Measurements from ENCODE around the gene SH3GLB1. TPM values are rescaled to one million over a fixed set of nuclear protein-coding genes. Genes with fewer than 3 reads are reported as not detected.

The SH3GLB1 gene
- total RNA-seq, 1 donor, result 53.9 TPM

DNA sequence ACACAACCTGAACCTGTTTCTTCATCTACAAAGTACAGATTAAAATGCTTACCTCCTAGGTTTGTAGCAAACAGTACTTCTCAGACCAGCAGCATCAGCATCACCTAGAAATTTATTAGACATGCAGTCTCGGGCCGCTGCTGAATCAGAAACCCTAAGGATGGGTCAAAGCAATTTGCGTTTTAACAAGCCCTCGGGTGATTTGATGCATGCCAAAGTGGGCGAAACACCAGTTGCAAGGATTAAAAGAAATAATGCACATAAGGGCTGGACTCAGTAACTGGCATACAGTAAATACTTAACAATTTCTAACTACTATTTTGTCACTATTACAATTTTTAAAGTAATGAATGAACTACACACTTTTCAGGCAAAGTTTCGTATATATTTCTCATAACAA, 47.5 kb downstream of the SH3GLB1 start:
- Histone ChIP-seq H3K4me1 (ENCODE audit: insufficient read depth, low read length) (peaks cover 5% of the 10 kb centered on the region), H3K27ac (ENCODE audit: low read depth, low read length) (no peak overlapping the region), H4K20me1 (ENCODE audit: insufficient read depth, low read length) (peaks cover 11% of the 10 kb centered on the region), H3K9me3 (ENCODE audit: low read depth, low read length) (no peaks in the 10 kb centered on the region), H3K4me3 (ENCODE audit: insufficient read depth, low read length) (no peak overlapping the region), H3K36me3 (ENCODE audit: insufficient read depth, low read length) (no peaks in the 10 kb centered on the region), H3K4me2 (ENCODE audit: insufficient read depth, low read length) (no peak overlapping the region), H3K27me3 (ENCODE audit: insufficient read depth, low read length) (peaks cover 7% of the 10 kb centered on the region), H2AFZ (ENCODE audit: low read length) (no peak overlapping the region), H3K79me2 (ENCODE audit: insufficient read depth, low read length) (no peaks in the 10 kb centered on the region)
- TF ChIP-seq, protein P1, sequence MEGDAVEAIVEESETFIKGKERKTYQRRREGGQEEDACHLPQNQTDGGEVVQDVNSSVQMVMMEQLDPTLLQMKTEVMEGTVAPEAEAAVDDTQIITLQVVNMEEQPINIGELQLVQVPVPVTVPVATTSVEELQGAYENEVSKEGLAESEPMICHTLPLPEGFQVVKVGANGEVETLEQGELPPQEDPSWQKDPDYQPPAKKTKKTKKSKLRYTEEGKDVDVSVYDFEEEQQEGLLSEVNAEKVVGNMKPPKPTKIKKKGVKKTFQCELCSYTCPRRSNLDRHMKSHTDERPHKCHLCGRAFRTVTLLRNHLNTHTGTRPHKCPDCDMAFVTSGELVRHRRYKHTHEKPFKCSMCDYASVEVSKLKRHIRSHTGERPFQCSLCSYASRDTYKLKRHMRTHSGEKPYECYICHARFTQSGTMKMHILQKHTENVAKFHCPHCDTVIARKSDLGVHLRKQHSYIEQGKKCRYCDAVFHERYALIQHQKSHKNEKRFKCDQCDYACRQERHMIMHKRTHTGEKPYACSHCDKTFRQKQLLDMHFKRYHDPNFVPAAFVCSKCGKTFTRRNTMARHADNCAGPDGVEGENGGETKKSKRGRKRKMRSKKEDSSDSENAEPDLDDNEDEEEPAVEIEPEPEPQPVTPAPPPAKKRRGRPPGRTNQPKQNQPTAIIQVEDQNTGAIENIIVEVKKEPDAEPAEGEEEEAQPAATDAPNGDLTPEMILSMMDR (IDR thresholded peaks at IDR 0.05; ENCODE audit: extremely low read depth, low read depth, low read length), result no peak
- no peak for DNase-seq (ENCODE audit: insufficient read length, low spot score, missing footprints)

- Histone ChIP-seq H3K27ac (ENCODE audit: low read depth, low read length) (no peak overlapping the region), H2AFZ (ENCODE audit: low read length) (no peak overlapping the region), H3K4me2 (ENCODE audit: insufficient read depth, low read length) (no peak overlapping the region), H3K4me1 (ENCODE audit: insufficient read depth, low read length) (peaks cover 9% of the 10 kb centered on the region), H3K9me3 (ENCODE audit: low read depth, low read length) (no peaks in the 10 kb centered on the region), H4K20me1 (ENCODE audit: insufficient read depth, low read length) (peaks cover 5% of the 10 kb centered on the region), H3K27me3 (ENCODE audit: insufficient read depth, low read length) (peaks cover 7% of the 10 kb centered on the region), H3K79me2 (ENCODE audit: insufficient read depth, low read length) (no peaks in the 10 kb centered on the region), H3K4me3 (ENCODE audit: insufficient read depth, low read length) (no peak overlapping the region), H3K36me3 (ENCODE audit: insufficient read depth, low read length) (no peaks in the 10 kb centered on the region)
- TF ChIP-seq, protein P1 (IDR thresholded peaks at IDR 0.05; ENCODE audit: extremely low read depth, low read depth, low read length), result no peak
- DNase-seq (ENCODE audit: insufficient read length, low spot score, missing footprints), result no peak
Measured at GRCh38 chr1:86753700-86754099, 49.3 kb downstream of the SH3GLB1 start.

DNA sequence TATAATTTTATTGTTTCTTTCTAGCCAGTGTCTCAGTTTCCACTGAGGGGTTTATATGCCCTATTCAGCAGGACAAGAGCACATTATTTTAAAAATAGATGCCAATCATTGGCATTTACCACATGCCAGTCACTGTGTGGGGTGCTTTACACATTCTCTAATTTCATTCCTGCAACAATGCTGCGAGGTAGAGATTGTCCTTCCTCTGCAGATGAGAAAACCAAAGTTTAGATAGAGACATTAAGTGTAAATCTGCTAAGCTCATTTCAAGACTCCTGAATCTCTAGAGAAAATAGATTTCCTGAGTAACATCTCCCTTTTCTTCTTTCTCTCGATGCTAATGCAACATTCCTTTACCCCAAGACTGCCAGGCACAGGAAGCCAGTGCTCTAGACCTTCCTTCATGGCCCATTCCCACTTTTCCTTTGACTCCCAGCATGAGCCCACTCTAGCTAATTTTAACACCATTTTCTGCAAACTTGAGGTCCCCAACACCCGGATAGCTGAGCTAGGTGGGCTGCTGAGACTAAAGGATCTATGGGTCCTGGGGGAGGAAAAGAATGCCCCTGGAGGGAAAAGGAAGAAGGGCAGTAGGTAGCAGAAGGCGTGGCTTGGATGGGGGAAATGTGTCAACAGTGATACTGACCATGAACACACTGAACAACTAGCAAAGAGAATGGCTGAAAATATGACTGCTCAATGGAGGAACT, 50.0 kb downstream of the SH3GLB1 start:
- H3K36me3 ChIP-seq (ENCODE audit: insufficient read depth, low read length), result no peaks in the 10 kb centered on the region
- TF ChIP-seq, protein P1 (IDR thresholded peaks at IDR 0.05; ENCODE audit: extremely low read depth, low read depth, low read length), result no peak
- no peak for DNase-seq (ENCODE audit: insufficient read length, low spot score, missing footprints)
- no peaks in the 10 kb centered on the region for H3K9me3 ChIP-seq (ENCODE audit: low read depth, low read length)
- H3K4me3 ChIP-seq (ENCODE audit: insufficient read depth, low read length), result no peak overlapping the region
- peaks cover 7% of the 10 kb centered on the region for H3K27me3 ChIP-seq (ENCODE audit: insufficient read depth, low read length)
- no peak overlapping the region for H3K4me2 ChIP-seq (ENCODE audit: insufficient read depth, low read length)
- H4K20me1 ChIP-seq (ENCODE audit: insufficient read depth, low read length), result no peaks in the 10 kb centered on the region
- no peak overlapping the region for H3K27ac ChIP-seq (ENCODE audit: low read depth, low read length)
- H2AFZ ChIP-seq (ENCODE audit: low read length), result no peak overlapping the region
- no peaks in the 10 kb centered on the region for H3K79me2 ChIP-seq (ENCODE audit: insufficient read depth, low read length)
- H3K4me1 ChIP-seq (ENCODE audit: insufficient read depth, low read length), result peaks cover 9% of the 10 kb centered on the region

DNA sequence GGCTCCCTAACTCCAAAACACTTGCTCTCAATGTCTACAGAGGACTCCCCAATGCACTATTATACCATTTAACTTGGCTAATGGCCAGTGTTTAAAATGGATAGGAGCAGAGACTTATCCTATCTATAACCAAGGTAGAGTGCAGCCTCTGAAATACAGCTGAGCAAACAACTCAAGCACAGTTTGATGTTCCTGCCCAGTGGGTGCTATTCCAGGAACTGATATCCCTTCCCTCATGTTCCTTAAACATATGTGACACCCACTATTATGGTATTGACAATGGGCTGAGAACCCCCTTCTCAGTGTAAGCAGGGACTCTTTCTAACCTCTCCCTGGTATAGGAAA, 51.7 kb downstream of the SH3GLB1 start:
- Histone ChIP-seq H4K20me1 (ENCODE audit: insufficient read depth, low read length) (no peaks in the 10 kb centered on the region), H3K36me3 (ENCODE audit: insufficient read depth, low read length) (no peaks in the 10 kb centered on the region), H3K27ac (ENCODE audit: low read depth, low read length) (no peak overlapping the region), H3K4me3 (ENCODE audit: insufficient read depth, low read length) (no peak overlapping the region), H3K79me2 (ENCODE audit: insufficient read depth, low read length) (no peaks in the 10 kb centered on the region), H3K9me3 (ENCODE audit: low read depth, low read length) (no peaks in the 10 kb centered on the region), H3K4me1 (ENCODE audit: insufficient read depth, low read length) (peaks cover 3% of the 10 kb centered on the region), H3K4me2 (ENCODE audit: insufficient read depth, low read length) (no peak overlapping the region), H3K27me3 (ENCODE audit: insufficient read depth, low read length) (peaks cover 7% of the 10 kb centered on the region), H2AFZ (ENCODE audit: low read length) (no peak overlapping the region)
- TF ChIP-seq, protein P1 (IDR thresholded peaks at IDR 0.05; ENCODE audit: extremely low read depth, low read depth, low read length), result no peak
- DNase-seq (ENCODE audit: insufficient read length, low spot score, missing footprints), result no peak
